KMS-11 (cell line): ENCODE measurements around the gene IGF1.

Experiments
- H2AFZ ChIP-seq: fragments of 200-600 bp; sonication (generic); 2 replicates; pipeline ENCODE4 v1.6.1; 2016; ENCODE audit warnings: antibody characterized with exemption, mixed run types, low read depth
- H3K27ac ChIP-seq: fragments of 200-600 bp; sonication (generic); 2 replicates; pipeline ENCODE4 v1.6.1; 2016; ENCODE audit warnings: mild to moderate bottlenecking, mixed run types
- H3K27me3 ChIP-seq: fragments of 200-600 bp; sonication (generic); 2 replicates; pipeline ENCODE4 v1.6.1; 2017; ENCODE audit warnings: mild to moderate bottlenecking, low read depth, mixed run types, moderate library complexity; ENCODE audit not compliant: insufficient read depth
- H3K36me3 ChIP-seq: fragments of 200-600 bp; sonication (generic); 2 replicates; pipeline ENCODE4 v1.6.1; 2017; ENCODE audit warnings: mild to moderate bottlenecking, mixed run types; ENCODE audit not compliant: insufficient read depth
- H3K4me1 ChIP-seq: fragments of 200-600 bp; sonication (generic); 2 replicates; pipeline ENCODE4 v1.6.1; 2016; ENCODE audit warnings: mild to moderate bottlenecking, low read depth, mixed run types; ENCODE audit not compliant: poor library complexity, severe bottlenecking
- H3K4me2 ChIP-seq: fragments of 200-600 bp; sonication (generic); 2 replicates; pipeline ENCODE4 v1.7.0; 2016; ENCODE audit warnings: mild to moderate bottlenecking, mixed run types
- H3K4me3 ChIP-seq: fragments of 200-600 bp; sonication (generic); IDR thresholded peaks from 2 replicates; pipeline ENCODE4 v1.6.1; 2017; ENCODE audit warnings: low read depth, low read length, mixed read lengths; ENCODE audit not compliant: insufficient read depth
- H3K79me2 ChIP-seq: fragments of 200-600 bp; sonication (generic); 2 replicates; pipeline ENCODE4 v1.6.1; 2016; ENCODE audit warnings: low read depth, mixed run types; ENCODE audit not compliant: insufficient read depth
- H3K9ac ChIP-seq: fragments of 200-600 bp; sonication (generic); 2 replicates; pipeline ENCODE4 v1.6.1; 2016; ENCODE audit warnings: mild to moderate bottlenecking, mixed run types
- H4K20me1 ChIP-seq: fragments of 200-600 bp; sonication (generic); 2 replicates; pipeline ENCODE4 v1.6.1; 2016; ENCODE audit warnings: mild to moderate bottlenecking, mixed run types; ENCODE audit not compliant: insufficient read depth
- CTCF ChIP-seq: fragments of 200-600 bp; sonication (generic); conservative IDR thresholded peaks from 2 replicates; pipeline ENCODE4 v1.6.1; 2017; ENCODE audit warnings: low read depth, mild to moderate bottlenecking, antibody characterized with exemption, low read length, moderate library complexity, mixed read lengths

Gene IGF1

GRCh38 chr12:102484017-102484416 lies 3.7 kb upstream of the IGF1 start:
- TF ChIP-seq CTCF, result no peak
- H3K4me2 ChIP-seq, result peak overlapping the region; percentile 87
- H3K27ac ChIP-seq, result peak overlapping the region; percentile 67
- peak overlapping the region; percentile 18; the same call in 1 of the 2 replicates for H3K9ac ChIP-seq
- peak overlapping the region; percentile 57 for H2AFZ ChIP-seq
- H3K4me3 ChIP-seq, result no peak overlapping the region
- H4K20me1 ChIP-seq, result no peaks in the 10 kb centered on the region
- H3K79me2 ChIP-seq, result no peaks in the 10 kb centered on the region
- peaks cover 69% of the 10 kb centered on the region for H3K4me1 ChIP-seq
- H3K36me3 ChIP-seq, result no peaks in the 10 kb centered on the region
- no peaks in the 10 kb centered on the region for H3K27me3 ChIP-seq

- H3K4me1 ChIP-seq, result peaks cover 73% of the 10 kb centered on the region
- peak overlapping the region; percentile 18; the same call in 1 of the 2 replicates for H3K9ac ChIP-seq
- H3K4me2 ChIP-seq, result peak overlapping the region; percentile 87
- no peak overlapping the region for H3K4me3 ChIP-seq
- H2AFZ ChIP-seq, result peak overlapping the region; percentile 57; the same call in 1 of the 2 replicates
- TF ChIP-seq CTCF, result no peak
- no peaks in the 10 kb centered on the region for H3K36me3 ChIP-seq
- peak overlapping the region; percentile 67 for H3K27ac ChIP-seq
- H3K27me3 ChIP-seq, result no peaks in the 10 kb centered on the region
- H4K20me1 ChIP-seq, result no peaks in the 10 kb centered on the region
- H3K79me2 ChIP-seq, result no peaks in the 10 kb centered on the region
Observed at GRCh38 chr12:102483466-102483865, 3.1 kb upstream of the IGF1 start.

GRCh38 chr12:102481705-102482425 lies 1.5 kb upstream of the IGF1 start:
- Histone ChIP-seq H3K4me2 (peak overlapping the region; percentile 83; the same call in 1 of the 2 replicates), H2AFZ (peak overlapping the region; percentile 17; the same call in 1 of the 2 replicates), H3K27ac (peak overlapping the region; percentile 31; the same call in 1 of the 2 replicates)

GRCh38 chr12:102479939-102480338 lies 424 bp downstream of the IGF1 start:
- Histone ChIP-seq H3K27me3 (no peaks in the 10 kb centered on the region), H3K79me2 (no peaks in the 10 kb centered on the region), H3K27ac (peak overlapping the region; percentile 75), H3K36me3 (no peaks in the 10 kb centered on the region), H3K4me2 (peak overlapping the region; percentile 83), H3K9ac (peak overlapping the region; percentile 57; the same call in 1 of the 2 replicates), H3K4me1 (peaks cover 74% of the 10 kb centered on the region), H4K20me1 (no peaks in the 10 kb centered on the region), H2AFZ (no peak overlapping the region), H3K4me3 (no peak overlapping the region)
- no peak for TF ChIP-seq CTCF

More at GRCh38 chr12:102481705-102482425, 1.5 kb upstream of the IGF1 start:
- Histone ChIP-seq H3K79me2 (no peaks in the 10 kb centered on the region), H4K20me1 (no peaks in the 10 kb centered on the region), H3K4me1 (peaks cover 89% of the 10 kb centered on the region), H3K36me3 (no peaks in the 10 kb centered on the region), H3K9ac (no peak overlapping the region), H3K4me3 (no peak overlapping the region), H3K27me3 (no peaks in the 10 kb centered on the region)
- TF ChIP-seq CTCF, result no peak
